ENCODE data around the gene EOMES.

EOMES gene

GRCh38 chr3:27680517-27681246 is 41.4 kb downstream of the EOMES start:
- DNase-seq (ENCODE audit: low read depth) = no peak

GRCh38 chr3:27679691-27680090 is 42.4 kb downstream of the EOMES start:
- no peak for DNase-seq (ENCODE audit: low read depth)

GRCh38 chr3:27678234-27678633 is 43.9 kb downstream of the EOMES start:
- no peak for DNase-seq (ENCODE audit: low read depth)

GRCh38 chr3:27677565-27677964 is 44.6 kb downstream of the EOMES start:
- peak; percentile 98 for DNase-seq (ENCODE audit: low read depth)

GRCh38 chr3:27675287-27675686 is 46.8 kb downstream of the EOMES start:
- peak; percentile 83 for DNase-seq (ENCODE audit: low read depth)

GRCh38 chr3:27673701-27674100 is 48.4 kb downstream of the EOMES start:
- no peak for DNase-seq (ENCODE audit: low read depth)

GRCh38 chr3:27671101-27671500 is 51.0 kb downstream of the EOMES start:
- DNase-seq (ENCODE audit: low read depth) = no peak

- no peak for DNase-seq (ENCODE audit: low read depth)
Measured at GRCh38 chr3:27670619-27671018, 51.5 kb downstream of the EOMES start.

GRCh38 chr3:27669591-27669990 is 52.5 kb downstream of the EOMES start:
- DNase-seq (ENCODE audit: low read depth) = no peak

GRCh38 chr3:27667751-27668150 is 54.4 kb downstream of the EOMES start:
- no peak for DNase-seq (ENCODE audit: low read depth)

GRCh38 chr3:27666708-27667107 is 55.4 kb downstream of the EOMES start:
- DNase-seq (ENCODE audit: low read depth) = peak; percentile 88

GRCh38 chr3:27666272-27666671 is 55.9 kb downstream of the EOMES start:
- no peak for DNase-seq (ENCODE audit: low read depth)

All from fibroblast of the conjunctiva (primary cell).